HG03135 (cell line): ENCODE measurements around the gene MFRP.

Source experiments
- ATAC-seq: cut with Tn5 transposase; IDR thresholded peaks from one replicate; pipeline ENCODE4 v1.9.1; 2021; ENCODE audit warnings: mild to moderate bottlenecking, moderate library complexity; ENCODE audit not compliant: unreplicated experiment

MFRP gene

DNA sequence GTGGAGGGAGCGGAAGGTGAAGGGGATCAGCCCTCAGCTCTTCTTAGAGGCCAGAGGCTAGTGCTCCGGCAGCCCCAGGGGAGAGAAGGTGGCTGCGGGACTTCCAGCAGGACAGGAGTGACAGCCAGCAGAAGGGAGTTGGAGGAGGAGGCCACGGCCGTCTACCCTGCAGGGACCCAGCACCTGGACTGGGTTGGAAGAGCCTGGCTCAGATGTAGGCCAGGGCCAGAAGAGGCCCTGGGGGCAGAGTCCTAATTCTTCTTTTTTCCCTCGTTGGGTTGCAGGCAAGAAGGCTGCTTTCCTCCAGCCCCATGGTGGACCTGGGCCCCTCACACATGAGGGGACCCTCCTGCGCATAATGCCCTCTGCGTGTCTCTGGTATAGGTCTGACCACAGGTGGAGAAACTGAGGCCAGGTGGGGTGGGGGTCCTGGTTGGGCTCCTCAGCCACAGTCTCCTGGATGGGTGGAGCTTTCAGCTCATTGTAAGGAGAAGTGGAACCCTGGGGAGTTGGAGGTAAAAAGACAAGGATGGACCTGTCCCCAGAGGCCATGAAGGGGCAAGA is 27.3 kb downstream of the MFRP start:
- ATAC-seq, result no peak

DNA sequence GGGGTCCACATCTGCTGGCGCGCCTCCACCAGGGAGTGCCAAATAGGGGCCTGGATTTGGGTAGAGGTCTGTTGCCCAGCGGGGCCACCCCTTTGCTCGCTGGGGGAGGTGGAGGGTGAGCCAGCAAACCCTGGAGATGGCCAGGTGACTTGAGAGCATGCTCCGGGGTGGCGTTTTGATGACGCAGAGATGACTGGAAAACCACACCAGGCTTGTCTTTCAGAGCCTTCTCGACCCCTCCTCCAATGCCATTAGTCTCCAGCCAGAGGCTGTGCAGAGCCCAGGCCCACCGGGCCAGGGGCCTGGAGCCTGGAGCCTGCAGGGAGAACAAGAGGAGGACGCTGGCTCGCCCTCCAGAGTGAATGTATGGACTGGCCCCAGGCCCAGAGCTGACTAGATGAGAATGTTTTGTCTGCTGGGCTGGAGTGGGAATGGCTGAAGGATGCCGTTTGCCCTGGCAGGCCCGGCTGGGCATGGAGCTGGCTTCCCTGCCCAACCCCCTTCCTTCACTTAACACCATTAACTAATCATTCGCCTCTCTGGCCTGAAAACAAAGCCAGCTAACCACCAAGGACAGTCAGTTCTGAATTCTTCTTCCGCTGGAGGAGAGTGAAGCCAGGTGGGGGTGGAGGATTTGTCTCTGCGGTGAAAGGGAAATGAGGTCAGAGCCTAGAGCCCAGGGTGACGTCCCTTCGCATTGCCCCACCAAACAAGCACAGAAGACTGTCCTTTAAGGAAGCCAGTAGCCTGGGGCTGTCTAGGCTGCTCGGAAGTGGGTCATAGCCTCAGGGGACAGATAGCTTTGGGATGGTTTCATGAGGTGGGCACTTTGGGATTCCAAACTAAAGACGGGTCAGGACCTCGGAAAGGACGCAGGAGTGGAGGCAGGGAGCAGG is 28.0 kb downstream of the MFRP start:
- no peak for ATAC-seq

DNA sequence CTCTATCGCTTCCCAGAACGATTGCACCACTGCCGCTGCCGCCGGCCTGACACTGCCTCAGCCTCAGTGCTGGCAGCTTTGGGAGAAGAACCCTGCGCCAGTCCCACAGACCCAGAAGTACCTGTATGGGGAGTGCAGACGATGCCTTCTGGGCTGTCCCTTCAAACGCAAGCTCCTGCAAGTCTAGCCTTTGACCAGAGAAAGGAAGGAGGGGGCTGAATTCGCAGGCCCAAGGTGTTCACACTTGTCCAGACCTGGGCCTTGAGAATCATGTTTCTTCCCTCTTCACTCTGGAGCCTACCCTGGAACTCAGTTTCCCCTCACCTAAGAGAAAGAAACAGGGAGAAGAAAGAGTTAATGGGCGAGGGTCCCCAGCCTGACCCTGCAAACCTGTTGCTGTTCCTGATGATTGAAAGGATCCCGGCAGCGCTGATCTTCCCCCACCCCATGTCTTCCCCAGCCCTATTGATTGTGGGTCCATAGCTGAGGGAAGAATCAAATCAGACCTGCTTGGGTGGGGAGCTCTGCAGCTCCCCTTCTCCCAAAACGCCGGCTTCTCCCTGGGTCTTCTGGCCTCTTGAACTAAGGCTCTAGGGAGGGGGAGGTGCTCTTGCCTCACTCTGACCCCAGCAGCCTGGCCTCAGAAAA is 28.8 kb downstream of the MFRP start:
- ATAC-seq, result no peak

DNA sequence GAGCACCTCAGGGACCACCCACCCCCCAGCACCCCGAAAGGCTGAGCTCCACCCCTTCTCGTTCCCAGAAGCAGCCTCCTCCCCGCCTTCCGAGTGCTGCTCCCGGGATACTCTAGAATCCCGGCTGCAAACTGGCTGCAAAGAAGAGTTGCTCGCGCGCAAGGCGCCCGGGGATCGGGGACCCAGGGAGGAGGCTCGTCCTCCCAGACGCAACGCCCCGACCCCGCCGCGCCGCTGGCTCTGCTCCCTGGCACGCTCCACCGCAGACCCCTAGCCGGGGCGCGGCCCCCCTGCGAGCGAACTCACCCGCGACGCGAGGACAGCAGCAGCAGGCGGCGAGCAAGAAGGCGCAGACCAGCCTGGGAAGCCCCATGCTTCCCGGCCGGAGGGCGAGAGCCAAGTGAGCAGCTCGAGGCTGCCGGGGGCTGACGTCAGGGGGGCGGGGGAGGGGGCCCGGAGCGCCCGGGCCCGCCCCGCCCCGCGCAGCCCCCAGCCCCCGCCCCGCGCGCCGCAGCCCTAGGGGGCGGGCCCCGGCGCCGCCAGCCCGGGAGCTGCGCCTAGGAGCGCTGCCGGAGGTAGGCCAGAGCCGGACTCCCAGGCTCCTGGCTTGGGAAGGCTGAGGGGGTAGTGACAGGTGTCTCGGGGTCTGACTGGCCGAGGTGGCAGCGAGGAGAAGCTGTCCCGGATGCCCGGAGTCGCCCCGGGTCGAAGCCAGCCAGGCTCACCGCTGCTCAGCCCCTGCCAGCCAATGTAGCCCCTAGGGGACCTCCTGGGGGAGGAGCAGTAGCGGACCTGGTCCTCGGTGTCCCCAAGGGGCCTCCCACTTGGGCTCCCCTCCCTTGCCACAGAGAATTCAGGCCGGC is 29.5 kb downstream of the MFRP start, which contains the start of gene MCAM:
Gene MCAM, minus strand, starts transcription at position 402 of the 863 bp plus-strand sequence. Its CDS starts 29 bp downstream, at position 373.
- no peak for ATAC-seq

DNA sequence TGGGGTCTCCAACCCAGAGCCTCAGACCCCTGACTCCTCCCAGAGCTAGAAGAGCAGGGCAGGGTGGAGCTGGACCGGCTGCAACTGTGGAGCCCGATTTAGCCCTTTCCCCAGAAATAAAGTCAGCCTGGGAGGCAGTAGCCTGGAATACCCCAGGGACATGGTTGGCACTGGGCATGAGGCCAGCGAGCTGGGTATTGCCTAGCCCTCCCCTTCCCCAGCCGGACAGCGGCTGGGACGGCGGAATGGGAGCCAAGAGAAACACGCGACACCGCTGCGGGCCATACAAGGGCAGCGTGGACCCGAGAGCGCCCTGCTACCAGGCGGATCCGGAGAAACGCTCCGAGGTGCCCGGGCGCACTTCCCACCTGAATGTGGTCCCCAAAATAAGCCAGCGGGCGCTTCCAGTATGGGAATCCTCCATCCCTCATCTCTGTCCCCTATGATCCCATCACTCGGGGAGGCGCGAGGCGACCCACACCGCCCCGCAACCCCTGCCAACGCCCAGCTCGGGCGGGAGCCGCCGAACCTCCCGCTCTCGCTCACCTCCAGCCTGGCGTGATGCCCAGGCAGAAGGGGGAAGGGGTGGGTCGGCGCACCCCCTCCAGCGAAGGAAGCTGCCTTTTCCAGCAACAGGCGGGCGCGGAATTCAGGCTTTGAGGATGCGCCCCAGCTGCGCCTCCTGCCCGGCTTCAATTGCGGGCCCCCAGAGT is 30.3 kb downstream of the MFRP start:
- no peak for ATAC-seq

DNA sequence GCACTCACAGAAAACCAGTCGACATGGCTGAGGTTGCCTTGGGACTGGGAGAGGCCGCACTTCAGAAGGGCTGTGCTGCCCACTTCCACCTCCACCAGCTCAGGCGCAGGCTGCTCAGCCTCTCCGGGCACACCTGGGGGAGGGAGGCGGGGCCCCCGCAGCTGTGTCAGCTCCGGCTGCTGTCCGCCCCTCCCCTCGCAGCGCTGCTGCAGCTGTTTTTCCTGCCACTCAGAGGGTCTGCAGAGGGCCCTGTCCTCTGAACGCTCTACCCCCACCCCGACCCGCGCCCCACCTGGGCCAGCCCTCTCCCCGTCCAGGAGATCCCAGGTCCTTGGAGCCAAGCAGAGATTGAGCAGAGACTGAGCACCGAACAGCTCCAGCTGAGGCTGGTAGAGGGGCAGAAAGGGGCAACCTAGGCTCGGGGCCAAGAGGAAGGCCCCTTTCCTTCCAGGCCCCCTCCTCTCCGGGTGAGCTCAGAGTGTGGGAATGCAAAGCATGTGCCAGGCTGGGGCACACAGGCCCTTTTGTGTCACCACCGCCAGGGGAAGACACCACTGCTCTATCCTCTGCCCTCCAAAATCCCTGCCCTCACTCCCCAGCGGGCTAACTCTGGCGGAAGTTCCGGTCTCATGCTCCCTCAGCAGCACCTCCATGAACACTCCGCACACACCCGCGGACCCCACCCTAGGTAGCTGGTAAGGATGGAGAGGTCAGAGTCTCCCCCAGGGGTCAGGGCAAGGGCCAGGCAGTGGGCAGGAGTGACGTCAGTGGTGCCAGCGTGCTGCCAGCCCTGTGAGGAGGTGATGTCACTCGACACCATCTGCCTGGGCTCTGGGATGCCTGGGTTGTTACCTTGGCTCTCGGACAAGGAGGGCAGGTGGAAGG is 31.1 kb downstream of the MFRP start:
- no peak for ATAC-seq

DNA sequence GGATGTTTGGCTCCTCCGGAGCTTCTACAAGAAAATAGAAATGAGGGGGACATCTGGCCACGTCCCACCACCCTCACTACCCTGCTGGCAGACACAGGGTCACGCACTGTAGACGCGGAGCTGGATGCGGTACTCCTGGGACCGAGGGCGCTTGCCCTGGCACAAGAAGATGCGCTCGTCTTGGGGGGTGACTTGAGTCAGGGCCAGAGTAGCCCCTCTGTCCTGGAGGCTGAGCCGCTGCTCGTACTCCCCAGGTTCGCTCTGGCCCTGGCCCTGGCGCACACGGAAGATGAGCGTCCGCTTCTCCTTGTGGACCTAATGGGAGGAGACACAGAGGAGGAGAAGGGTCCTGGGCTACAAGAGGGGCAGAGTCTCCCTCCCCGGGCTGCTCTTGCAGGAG is 31.8 kb downstream of the MFRP start:
- ATAC-seq, result no peak

DNA sequence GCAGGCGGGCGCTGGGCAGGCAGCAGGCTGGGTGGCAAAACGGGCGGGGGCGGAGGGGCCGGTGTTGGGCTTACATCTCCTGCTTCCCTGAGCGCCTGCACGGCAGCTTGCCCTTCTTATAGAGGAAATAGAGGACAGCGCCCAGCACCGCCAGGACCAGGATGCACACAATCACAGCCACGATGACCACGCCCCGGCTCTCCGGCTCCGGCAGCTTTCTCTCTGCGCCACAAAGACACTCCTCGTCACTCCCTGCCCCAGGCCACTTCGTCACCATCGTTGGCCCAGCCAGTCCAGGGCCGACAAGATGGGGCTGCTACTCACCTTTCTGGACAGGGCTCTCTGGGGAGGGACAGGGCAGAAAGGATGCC is 35.8 kb downstream of the MFRP start:
- no peak for ATAC-seq

DNA sequence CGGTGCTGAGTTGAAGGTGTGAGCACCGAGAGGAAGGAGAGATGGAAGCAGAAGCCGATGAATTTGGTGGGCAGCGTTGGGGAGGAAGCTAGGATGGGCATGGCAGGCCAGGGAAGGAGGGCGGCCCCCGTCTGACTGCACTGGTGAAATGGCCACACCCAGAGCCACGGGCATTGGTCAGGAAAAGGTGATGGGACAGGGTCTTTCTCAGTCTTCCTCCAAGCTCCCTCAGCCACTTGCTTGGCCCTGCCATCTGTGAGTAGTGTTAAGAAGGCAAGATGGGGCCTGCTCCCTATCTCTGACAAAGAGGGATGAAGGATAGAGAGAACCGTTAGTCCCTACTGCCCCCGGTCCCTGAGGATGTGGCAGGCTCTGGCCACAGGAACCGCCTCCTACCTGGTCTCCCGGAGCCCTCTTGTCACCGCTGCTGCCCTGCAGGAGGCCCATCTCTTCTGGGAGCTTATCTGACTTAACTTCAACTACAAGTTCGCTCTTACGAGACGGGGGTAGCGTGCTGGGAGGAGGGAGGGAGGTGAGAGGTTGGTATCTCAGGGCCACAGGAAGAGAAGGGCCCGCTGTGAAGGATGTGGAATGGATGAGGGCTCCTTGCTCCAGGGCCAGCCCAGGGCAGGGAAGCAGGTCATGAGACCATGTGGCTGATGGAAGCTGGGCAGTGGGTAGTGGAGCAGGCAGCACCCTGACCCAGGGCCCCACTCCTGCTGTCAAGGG is 36.4 kb downstream of the MFRP start:
- no peak for ATAC-seq

DNA sequence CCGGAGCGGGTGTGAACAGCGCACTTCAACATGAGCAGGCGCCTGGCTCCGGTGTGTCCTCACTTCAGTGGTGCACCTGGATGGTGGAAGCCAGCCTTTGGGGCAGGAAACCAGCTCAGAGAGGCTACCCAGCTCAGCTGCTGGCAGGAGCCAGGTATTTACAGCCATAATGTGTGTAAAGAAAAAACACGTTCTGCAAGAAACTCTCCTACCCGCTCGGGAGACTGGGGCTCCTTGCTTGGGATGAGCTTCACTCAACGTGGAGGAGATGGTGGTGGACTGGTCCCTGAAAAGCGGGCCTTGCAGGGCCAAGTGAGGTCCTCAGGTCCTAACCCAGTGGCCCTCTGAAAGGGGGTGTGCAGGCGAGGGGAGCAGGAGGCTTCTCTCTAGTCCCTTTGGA is 37.1 kb downstream of the MFRP start:
- no peak for ATAC-seq

DNA sequence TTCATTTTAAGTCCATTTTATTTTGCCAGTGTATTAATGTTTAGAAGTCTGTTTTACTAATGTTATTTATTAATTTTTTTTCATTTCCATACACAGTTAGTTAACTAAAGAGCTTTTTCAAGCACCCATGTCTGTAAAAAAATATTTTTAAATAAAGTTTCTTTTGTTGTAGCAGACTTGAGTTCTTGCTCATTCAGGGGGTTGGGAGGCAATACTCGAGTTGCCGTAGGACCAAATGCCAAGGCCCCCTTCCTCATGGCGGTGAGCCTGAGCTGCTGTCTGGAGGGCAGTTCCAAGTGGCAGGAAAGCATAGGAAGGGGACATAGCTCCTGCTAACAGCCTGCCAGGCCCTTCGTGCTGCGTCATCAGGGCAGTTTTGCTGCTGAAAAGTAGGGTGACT is 38.5 kb downstream of the MFRP start:
- no peak for ATAC-seq

DNA sequence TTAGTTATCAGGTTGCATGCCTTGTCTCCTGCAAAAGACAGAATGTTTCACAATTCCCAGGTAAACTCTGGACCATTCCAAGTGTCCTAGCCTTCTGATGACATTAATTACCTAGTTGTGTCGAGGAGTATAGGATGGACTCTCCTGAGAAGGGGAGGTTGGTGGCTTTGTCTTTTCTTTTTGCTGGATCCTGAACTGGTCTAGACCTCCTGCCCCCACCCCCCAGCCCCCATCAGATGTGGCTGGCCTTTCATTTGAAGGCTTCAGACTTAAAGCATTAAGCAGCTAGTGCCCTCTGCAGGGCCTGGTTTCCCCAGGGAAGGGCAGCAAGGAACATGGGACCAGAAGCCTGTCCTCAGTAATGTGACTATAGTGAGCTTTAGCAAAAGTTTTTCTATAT is 39.3 kb downstream of the MFRP start:
- no peak for ATAC-seq

DNA sequence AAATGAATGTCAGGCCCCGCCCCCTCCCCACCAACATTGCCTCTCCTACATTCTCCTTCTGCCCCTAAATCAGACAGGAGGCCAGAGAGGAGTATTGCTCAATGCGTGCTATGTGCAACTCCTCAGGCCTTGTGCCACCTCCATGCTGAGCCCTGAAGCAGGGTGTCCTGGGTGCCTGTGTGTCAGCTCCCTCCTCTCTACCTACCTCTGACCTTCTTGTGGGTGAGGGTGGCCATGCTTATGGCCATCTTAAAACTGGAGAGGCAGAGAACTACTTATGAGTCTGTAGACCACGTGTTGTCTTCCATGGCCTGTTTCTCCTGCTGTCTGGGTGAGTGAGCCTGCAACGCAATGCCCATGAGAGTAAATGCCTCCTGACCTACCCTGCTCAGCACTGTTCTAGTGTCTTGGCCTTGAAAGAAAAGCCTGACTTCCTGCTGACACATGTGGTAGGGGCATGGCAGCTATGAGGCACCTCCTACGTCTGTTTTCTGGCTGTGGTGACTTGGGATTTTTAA is 40.1 kb downstream of the MFRP start:
- ATAC-seq, result no peak

DNA sequence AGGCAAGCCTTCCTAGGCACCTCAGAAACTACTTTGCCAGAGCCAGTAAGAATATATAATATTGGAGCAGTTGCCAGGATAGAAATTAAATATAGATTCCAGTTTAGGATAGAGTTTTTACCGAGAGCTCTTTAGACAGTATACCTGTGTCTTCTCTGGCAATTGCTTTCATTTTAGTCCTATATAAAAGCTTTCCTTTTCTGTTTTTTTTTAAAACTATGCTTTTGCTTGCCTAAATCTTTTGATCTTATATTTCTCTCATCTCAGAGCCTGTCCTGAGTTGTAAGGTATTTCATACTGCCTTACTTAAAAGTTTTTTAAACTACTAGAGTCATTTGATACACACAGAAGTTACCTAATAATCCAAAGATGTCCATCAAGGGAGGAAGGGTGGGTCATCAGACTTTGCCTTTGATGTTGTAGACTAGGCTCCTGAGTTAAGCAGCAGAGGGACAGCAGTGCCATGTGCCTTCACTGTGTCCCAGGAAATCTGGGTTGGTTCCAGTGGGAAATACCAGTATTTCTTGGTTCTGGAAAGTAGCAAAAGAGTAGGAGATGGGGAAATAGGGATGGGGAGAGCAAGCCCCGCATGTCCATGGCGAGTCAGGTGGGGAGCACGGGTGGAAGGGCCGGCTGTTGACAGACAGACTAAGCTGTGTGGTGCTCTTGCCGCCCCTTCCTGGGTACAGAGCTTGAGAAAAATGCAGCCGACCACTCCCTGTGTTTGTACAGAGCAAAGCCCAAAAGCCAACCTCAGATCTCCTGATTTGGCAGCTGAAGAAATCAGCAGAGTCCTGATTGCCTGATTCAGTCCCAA is 40.7 kb downstream of the MFRP start:
- ATAC-seq, result no peak

DNA sequence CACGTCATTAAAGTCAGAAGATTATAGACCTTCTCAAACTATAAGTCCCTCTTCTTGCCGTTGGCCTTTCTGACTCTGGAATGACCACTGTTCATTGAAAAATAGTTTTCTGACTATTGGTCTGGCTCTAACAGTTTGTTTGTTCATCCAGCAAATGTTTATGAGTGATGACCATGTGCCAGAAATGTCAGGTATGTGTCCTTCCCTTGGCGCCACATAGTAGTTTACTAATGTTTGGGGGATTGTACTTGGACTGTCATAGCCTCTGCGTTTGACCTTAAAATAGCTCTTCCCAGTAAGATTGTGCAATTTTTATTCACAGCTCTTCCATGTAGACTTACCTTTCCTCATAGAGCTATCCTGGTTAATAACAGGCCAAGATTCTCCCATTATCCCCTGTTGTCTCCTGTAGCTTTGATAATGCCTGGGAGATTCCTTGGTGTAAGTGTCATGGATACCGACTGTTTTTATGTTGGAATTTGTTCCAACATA is 43.2 kb downstream of the MFRP start:
- ATAC-seq, result no peak

DNA sequence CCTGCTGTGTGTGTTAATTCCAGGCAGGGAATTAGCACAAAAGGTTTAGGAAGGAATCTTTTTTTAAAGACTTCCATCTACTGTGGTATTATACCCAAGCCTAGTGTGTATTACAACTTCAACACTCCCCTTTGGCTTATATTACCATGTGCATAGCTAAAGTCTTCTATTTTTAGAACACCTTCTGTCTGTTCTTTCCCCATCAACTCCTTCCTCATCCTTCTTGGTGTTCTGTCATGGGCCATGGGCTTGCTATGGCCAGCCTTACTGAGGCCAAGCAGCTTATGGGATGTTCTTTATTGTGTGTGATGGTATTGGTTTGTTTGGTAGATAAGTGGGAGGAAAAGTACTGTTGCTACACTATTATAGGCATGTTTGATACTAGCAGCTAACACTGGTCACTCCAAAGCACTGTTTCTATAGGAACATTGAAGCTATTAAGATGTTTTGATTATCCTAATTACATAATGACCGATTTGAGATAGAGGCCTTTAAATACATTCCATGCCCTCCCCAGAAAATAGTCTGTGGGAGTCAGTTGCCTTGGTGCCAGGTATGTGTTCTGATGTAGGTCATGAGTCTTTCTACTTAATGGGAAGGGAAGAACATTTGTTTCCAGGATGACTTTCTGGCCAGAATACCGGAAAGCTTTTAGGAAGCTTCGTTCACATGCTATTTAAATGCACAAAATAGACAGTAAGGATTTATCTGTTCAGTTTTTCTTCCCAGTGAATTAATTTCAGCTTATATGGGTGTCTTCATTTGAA is 46.1 kb downstream of the MFRP start:
- ATAC-seq, result no peak

DNA sequence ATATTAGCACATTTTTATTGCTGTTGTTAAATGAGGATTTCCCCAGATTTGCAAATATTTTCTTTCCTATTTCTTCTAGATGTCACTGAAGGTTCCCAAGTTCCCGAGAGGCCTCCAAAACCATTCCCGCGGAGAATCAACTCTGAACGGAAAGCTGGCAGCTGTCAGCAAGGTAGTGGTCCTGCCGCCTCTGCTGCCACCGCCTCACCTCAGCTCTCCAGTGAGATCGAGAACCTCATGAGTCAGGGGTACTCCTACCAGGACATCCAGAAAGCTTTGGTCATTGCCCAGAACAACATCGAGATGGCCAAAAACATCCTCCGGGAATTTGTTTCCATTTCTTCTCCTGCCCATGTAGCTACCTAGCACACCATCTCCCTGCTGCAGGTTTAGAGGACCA is 47.1 kb downstream of the MFRP start:
- no peak for ATAC-seq
